IgD-negative memory B cell (primary cell): ENCODE results near the gene DPP6. TPM values are rescaled to one million over a fixed set of nuclear protein-coding genes. Genes with fewer than 3 reads are reported as not detected.

Source experiments
- H3K27ac Mint-ChIP-seq, 3 donors: one replicate each; pipeline ENCODE4 v1.8.0; 2020 to 2022; ENCODE audit warnings: mild to moderate bottlenecking in 3 of 3, mixed read lengths in 3 of 3, moderate library complexity in 1 of 3
- H3K27me3 Mint-ChIP-seq: one replicate; pipeline ENCODE4 v1.8.0; 2021; ENCODE audit warnings: mixed read lengths
- H3K36me3 Mint-ChIP-seq: one replicate; pipeline ENCODE4 v1.8.0; 2020; ENCODE audit warnings: mild to moderate bottlenecking, mixed read lengths
- H3K4me1 Mint-ChIP-seq, 3 donors: one replicate each; pipeline ENCODE4 v1.8.0; 2020 to 2022; ENCODE audit warnings: mixed read lengths in 3 of 3, mild to moderate bottlenecking in 1 of 3
- H3K4me3 Mint-ChIP-seq, 4 donors: one replicate each; pipeline ENCODE4 v1.8.0; 2020 to 2022; ENCODE audit warnings: mild to moderate bottlenecking in 4 of 4, mixed read lengths in 4 of 4, moderate library complexity in 3 of 4
- H3K9me3 Mint-ChIP-seq, 3 donors: one replicate each; pipeline ENCODE4 v1.8.0; 2020 to 2021; ENCODE audit warnings: mixed read lengths in 3 of 3, mild to moderate bottlenecking in 1 of 3
- polyA plus RNA-seq: library from polyadenylated mRNA; unstranded; fragments of 300-500 nt; fragmentation: Illumina TruSeq; gene quantifications from one replicate; pipeline ENCODE4 v1.2.3, GENCODE V29; 2021

The DPP6 gene
- polyA plus RNA-seq, 1 donor from 2014 or later, result not detected

GRCh38 chr7:154861589-154861988 is 809.4 kb downstream of the DPP6 start:
- peaks cover 7% of the 10 kb centered on the region for H3K27me3 Mint-ChIP-seq
- H3K9me3 Mint-ChIP-seq, result peaks cover 0 to under 1% (median 0%) of the 10 kb centered on the region in 3 donors
- H3K36me3 Mint-ChIP-seq, result no peaks in the 10 kb centered on the region
- peak overlapping the region in 1 of 4 donors; percentile 17 for H3K4me3 Mint-ChIP-seq
- H3K27ac Mint-ChIP-seq, result no peak overlapping the region
- H3K4me1 Mint-ChIP-seq, result peaks cover 0 to 2% (median 0%) of the 10 kb centered on the region in 3 donors

- Mint-ChIP-seq H3K36me3 (no peaks in the 10 kb centered on the region), H3K27ac (no peak overlapping the region), H3K27me3 (peaks cover 10% of the 10 kb centered on the region), H3K9me3 (peaks cover 0 to 2% (median 0%) of the 10 kb centered on the region in 3 donors), H3K4me1 (peaks cover 0 to 2% (median 0%) of the 10 kb centered on the region in 3 donors), H3K4me3 (peak overlapping the region in 1 of 4 donors; percentile 17)
Measured at GRCh38 chr7:154862153-154862791, 810.1 kb downstream of the DPP6 start.

- Mint-ChIP-seq H3K27me3 (peaks cover 22% of the 10 kb centered on the region), H3K9me3 (peaks cover 0 to 3% (median 0%) of the 10 kb centered on the region in 3 donors), H3K4me1 (peaks cover 0 to 2% (median 2%) of the 10 kb centered on the region in 3 donors), H3K27ac (no peak overlapping the region), H3K4me3 (no peak overlapping the region), H3K36me3 (no peaks in the 10 kb centered on the region)
Measured at GRCh38 chr7:154863766-154864522, 811.7 kb downstream of the DPP6 start.

GRCh38 chr7:154864523-154864891 is 812.3 kb downstream of the DPP6 start:
- H3K9me3 Mint-ChIP-seq, result peaks cover 0 to 3% (median 0%) of the 10 kb centered on the region in 3 donors
- no peak overlapping the region for H3K4me3 Mint-ChIP-seq
- no peaks in the 10 kb centered on the region for H3K36me3 Mint-ChIP-seq
- H3K27me3 Mint-ChIP-seq, result peaks cover 27% of the 10 kb centered on the region
- H3K27ac Mint-ChIP-seq, result no peak overlapping the region
- H3K4me1 Mint-ChIP-seq, result peaks cover 0 to 2% (median 2%) of the 10 kb centered on the region in 3 donors

- H3K36me3 Mint-ChIP-seq, result no peaks in the 10 kb centered on the region
- H3K27me3 Mint-ChIP-seq, result peaks cover 27% of the 10 kb centered on the region
- peaks cover 0 to 2% (median 2%) of the 10 kb centered on the region in 3 donors for H3K4me1 Mint-ChIP-seq
- H3K27ac Mint-ChIP-seq, result no peak overlapping the region
- peaks cover 0 to 3% (median 0%) of the 10 kb centered on the region in 3 donors for H3K9me3 Mint-ChIP-seq
- no peak overlapping the region for H3K4me3 Mint-ChIP-seq
Measured at GRCh38 chr7:154865984-154866685, 813.9 kb downstream of the DPP6 start.

GRCh38 chr7:154867068-154867467 is 814.9 kb downstream of the DPP6 start:
- peaks cover 27% of the 10 kb centered on the region for H3K27me3 Mint-ChIP-seq
- peaks cover 0 to 3% (median 0%) of the 10 kb centered on the region in 3 donors for H3K9me3 Mint-ChIP-seq
- peaks cover 0 to 2% (median 2%) of the 10 kb centered on the region in 3 donors for H3K4me1 Mint-ChIP-seq
- no peak overlapping the region for H3K4me3 Mint-ChIP-seq
- H3K36me3 Mint-ChIP-seq, result no peaks in the 10 kb centered on the region
- no peak overlapping the region for H3K27ac Mint-ChIP-seq

GRCh38 chr7:154868921-154869320 is 816.7 kb downstream of the DPP6 start:
- H3K4me1 Mint-ChIP-seq, result peaks cover 0 to 2% (median 2%) of the 10 kb centered on the region in 3 donors

GRCh38 chr7:154869436-154869835 is 817.2 kb downstream of the DPP6 start:
- Mint-ChIP-seq H3K27ac (no peak overlapping the region), H3K9me3 (peaks cover 0 to 3% (median 0%) of the 10 kb centered on the region in 3 donors), H3K4me3 (no peak overlapping the region), H3K36me3 (no peaks in the 10 kb centered on the region), H3K27me3 (peaks cover 29% of the 10 kb centered on the region), H3K4me1 (peaks cover 0 to 2% (median 2%) of the 10 kb centered on the region in 3 donors)

More at GRCh38 chr7:154868921-154869320, 816.7 kb downstream of the DPP6 start:
- Mint-ChIP-seq H3K4me3 (no peak overlapping the region), H3K27me3 (peaks cover 29% of the 10 kb centered on the region), H3K27ac (no peak overlapping the region), H3K9me3 (peaks cover 0 to 3% (median 0%) of the 10 kb centered on the region in 3 donors), H3K36me3 (no peaks in the 10 kb centered on the region)

GRCh38 chr7:154871507-154871906 is 819.3 kb downstream of the DPP6 start:
- Mint-ChIP-seq H3K27me3 (peaks cover 22% of the 10 kb centered on the region), H3K9me3 (peaks cover 0 to 3% (median 0%) of the 10 kb centered on the region in 3 donors), H3K36me3 (no peaks in the 10 kb centered on the region), H3K27ac (no peak overlapping the region), H3K4me3 (no peak overlapping the region), H3K4me1 (peaks cover 0 to 2% (median 0%) of the 10 kb centered on the region in 3 donors)

- peaks cover 20% of the 10 kb centered on the region for H3K27me3 Mint-ChIP-seq
- peaks cover 0 to 2% (median 0%) of the 10 kb centered on the region in 3 donors for H3K4me1 Mint-ChIP-seq
Measured at GRCh38 chr7:154871928-154872750, 819.9 kb downstream of the DPP6 start.

GRCh38 chr7:154872811-154873499 is 820.8 kb downstream of the DPP6 start:
- H3K27me3 Mint-ChIP-seq, result peaks cover 17% of the 10 kb centered on the region
- H3K4me1 Mint-ChIP-seq, result peaks cover 0 to 2% (median 0%) of the 10 kb centered on the region in 3 donors
- H3K27ac Mint-ChIP-seq, result peak overlapping the region in 1 of 3 donors; percentile 44
- peaks cover 0 to 2% (median 0%) of the 10 kb centered on the region in 3 donors for H3K9me3 Mint-ChIP-seq
- H3K4me3 Mint-ChIP-seq, result no peak overlapping the region
- no peaks in the 10 kb centered on the region for H3K36me3 Mint-ChIP-seq

More at GRCh38 chr7:154871928-154872750, 819.9 kb downstream of the DPP6 start:
- peaks cover 0 to 2% (median 0%) of the 10 kb centered on the region in 3 donors for H3K9me3 Mint-ChIP-seq
- H3K36me3 Mint-ChIP-seq, result no peaks in the 10 kb centered on the region
- H3K4me3 Mint-ChIP-seq, result no peak overlapping the region
- H3K27ac Mint-ChIP-seq, result peak overlapping the region in 1 of 3 donors; percentile 44

GRCh38 chr7:154873500-154874121 is 821.4 kb downstream of the DPP6 start:
- Mint-ChIP-seq H3K27me3 (peaks cover 10% of the 10 kb centered on the region), H3K4me1 (peaks cover 0 to 2% (median 0%) of the 10 kb centered on the region in 3 donors), H3K9me3 (peaks cover 0 to 2% (median 0%) of the 10 kb centered on the region in 3 donors), H3K4me3 (no peak overlapping the region), H3K36me3 (no peaks in the 10 kb centered on the region), H3K27ac (no peak overlapping the region)

GRCh38 chr7:154874409-154875113 is 822.4 kb downstream of the DPP6 start:
- no peaks in the 10 kb centered on the region for H3K36me3 Mint-ChIP-seq
- H3K4me1 Mint-ChIP-seq, result no peaks in the 10 kb centered on the region
- no peak overlapping the region for H3K4me3 Mint-ChIP-seq
- peaks cover 3% of the 10 kb centered on the region for H3K27me3 Mint-ChIP-seq
- no peaks in the 10 kb centered on the region for H3K9me3 Mint-ChIP-seq
- no peak overlapping the region for H3K27ac Mint-ChIP-seq
